Endometrial microvascular endothelial cells (primary cell): Measurements from ENCODE around the gene AGAP6. TPM values are rescaled to one million over a fixed set of nuclear protein-coding genes. Genes with fewer than 3 reads are reported as not detected.

ENCODE experiments used
- total RNA-seq: library from RNA; depleted of rRNA; stranded (reverse); fragments of >200 nt; gene quantifications from one replicate; pipeline ENCODE4 v1.2.3, GENCODE V29; 2015; ENCODE audit errors: inconsistent ontology term

Gene AGAP6
- total RNA-seq, 1 donor from 2014 or later: 3.0 TPM

Other genes with a start within 250 kb of the AGAP6 start
- gene OGDHL, start 226.1 kb upstream of the AGAP6 start, total RNA-seq: 0.09 TPM
- 13.5 TPM for gene PARG, start 46.4 kb upstream of the AGAP6 start, total RNA-seq
- gene TIMM23B, start 46.4 kb upstream of the AGAP6 start, total RNA-seq: 13.3 TPM
- gene WASHC2A, start 79.5 kb downstream of the AGAP6 start, total RNA-seq: 39.6 TPM